ENCODE measurements around the gene TMPRSS2. TPM values are rescaled to one million over a fixed set of nuclear protein-coding genes. Genes with fewer than 3 reads are reported as not detected.

The TMPRSS2 gene
- total RNA-seq, 2 experiments from 2014 or later: not detected

GRCh38 chr21:41482301-41482700 lies 25.7 kb downstream of the TMPRSS2 start:
- ChIA-PET CTCF (no interaction called here), POLR2A (no interaction called here)
- Mint-ChIP-seq H3K27me3 (peaks cover 11% of the 10 kb centered on the region), H3K27ac (no peak overlapping the region), H3K4me3 (no peak overlapping the region), H3K9me3 (no peaks in the 10 kb centered on the region), H3K4me1 (ENCODE audit: low read depth) (peaks cover 5% of the 10 kb centered on the region), H3K36me3 (ENCODE audit: low read depth) (no peaks in the 10 kb centered on the region)
- Histone ChIP-seq H3K27ac (ENCODE audit: low read depth in 1 of 2, low read length in 2 of 2) (no peak overlapping the region), H3K4me1 (ENCODE audit: insufficient read depth, low read length) (no peaks in the 10 kb centered on the region), H3K4me3 (ENCODE audit: low read length) (no peak overlapping the region), H3K27me3 (ENCODE audit: control insufficient read depth in 1 of 2, insufficient read depth in 2 of 2, low read length in 2 of 2) (no peaks in the 10 kb centered on the region), H3K36me3 (ENCODE audit: insufficient read depth, low read length) (no peaks in the 10 kb centered on the region), H3K9me3 (ENCODE audit: control insufficient read depth in 1 of 2, insufficient read depth in 1 of 2, low read length in 2 of 2) (no peaks in the 10 kb centered on the region)
- ATAC-seq (ENCODE audit: poor library complexity): no peak
- no peak for TF ChIP-seq CTCF (IDR thresholded peaks at IDR 0.05)
- DNase-seq: no peak
- intact Hi-C loops (cut with DNase I, micrococcal nuclease): no loop called here

GRCh38 chr21:41481191-41481590 lies 26.8 kb downstream of the TMPRSS2 start:
- ATAC-seq (ENCODE audit: poor library complexity) (no peak), DNase-seq (no peak)
- Mint-ChIP-seq H3K4me1 (ENCODE audit: low read depth) (peaks cover 7% of the 10 kb centered on the region), H3K27me3 (peaks cover 11% of the 10 kb centered on the region), H3K4me3 (no peak overlapping the region), H3K36me3 (ENCODE audit: low read depth) (no peaks in the 10 kb centered on the region), H3K27ac (no peak overlapping the region), H3K9me3 (no peaks in the 10 kb centered on the region)
- TF ChIP-seq CTCF (IDR thresholded peaks at IDR 0.05): no peak
- POLR2A ChIA-PET: no interaction called here
- no peak overlapping the region for H3K27ac ChIP-seq (ENCODE audit: low read depth in 1 of 2, low read length in 2 of 2)
- no peaks in the 10 kb centered on the region for H3K27me3 ChIP-seq (ENCODE audit: control insufficient read depth in 1 of 2, insufficient read depth in 2 of 2, low read length in 2 of 2)
- no peak overlapping the region for H3K4me3 ChIP-seq (ENCODE audit: low read length)
- intact Hi-C loops (cut with DNase I, micrococcal nuclease): no loop called here
- H3K4me1 ChIP-seq (ENCODE audit: insufficient read depth, low read length): no peaks in the 10 kb centered on the region
- CTCF ChIA-PET: no interaction called here
- H3K36me3 ChIP-seq (ENCODE audit: insufficient read depth, low read length): no peaks in the 10 kb centered on the region
- H3K9me3 ChIP-seq (ENCODE audit: control insufficient read depth in 1 of 2, insufficient read depth in 1 of 2, low read length in 2 of 2): no peaks in the 10 kb centered on the region

- no peaks in the 10 kb centered on the region for H3K27me3 ChIP-seq (ENCODE audit: control insufficient read depth in 1 of 2, insufficient read depth in 2 of 2, low read length in 2 of 2)
- no peaks in the 10 kb centered on the region for H3K9me3 ChIP-seq (ENCODE audit: control insufficient read depth in 1 of 2, insufficient read depth in 1 of 2, low read length in 2 of 2)
- POLR2A ChIA-PET: no interaction called here
- CTCF ChIA-PET: no interaction called here
- no peak overlapping the region for H3K4me3 ChIP-seq (ENCODE audit: low read length)
- no peaks in the 10 kb centered on the region for H3K36me3 Mint-ChIP-seq (ENCODE audit: low read depth)
- no peak overlapping the region for H3K27ac ChIP-seq (ENCODE audit: low read depth in 1 of 2, low read length in 2 of 2)
- no peak for TF ChIP-seq CTCF (IDR thresholded peaks at IDR 0.05)
- peaks cover 11% of the 10 kb centered on the region for H3K27me3 Mint-ChIP-seq
- peaks cover 7% of the 10 kb centered on the region for H3K4me1 Mint-ChIP-seq (ENCODE audit: low read depth)
- no peaks in the 10 kb centered on the region for H3K36me3 ChIP-seq (ENCODE audit: insufficient read depth, low read length)
- no peaks in the 10 kb centered on the region for H3K9me3 Mint-ChIP-seq
- H3K27ac Mint-ChIP-seq: no peak overlapping the region
- no peak for DNase-seq
- no peak for ATAC-seq (ENCODE audit: poor library complexity)
- H3K4me3 Mint-ChIP-seq: no peak overlapping the region
- intact Hi-C loops (cut with DNase I, micrococcal nuclease): no loop called here
- no peaks in the 10 kb centered on the region for H3K4me1 ChIP-seq (ENCODE audit: insufficient read depth, low read length)
Measured at GRCh38 chr21:41480086-41480690, 27.8 kb downstream of the TMPRSS2 start.

All from CD4-positive, alpha-beta T cell (primary cell).